ENCODE measurements around the gene ERGIC3.
"Not testable (repeated sequence)": the region's sequence is repeated elsewhere in the genome, so short reads cannot be mapped to it uniquely, and the experiment has no call there.

DNA sequence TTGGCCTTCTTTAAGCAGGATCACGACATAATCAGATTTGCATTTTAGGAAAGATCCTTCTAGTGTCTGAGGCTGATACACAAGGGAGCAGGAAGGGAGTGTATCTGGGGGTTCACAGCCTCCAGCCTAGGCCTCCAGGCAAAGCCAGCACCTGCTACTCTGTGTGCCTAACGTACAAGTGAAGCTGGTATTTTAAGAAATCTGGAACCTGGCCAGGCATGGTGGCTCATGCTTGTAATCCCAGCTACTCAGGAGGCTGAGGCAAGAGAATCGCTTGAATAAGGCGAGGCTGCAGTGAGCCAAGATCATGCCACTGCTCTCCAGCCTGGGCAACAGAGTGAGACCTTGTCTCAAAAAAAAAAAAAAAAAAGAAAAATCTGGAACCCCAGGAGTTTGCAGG is 13.6 kb downstream of the ERGIC3 start:
- TF ChIP-seq, protein P1, sequence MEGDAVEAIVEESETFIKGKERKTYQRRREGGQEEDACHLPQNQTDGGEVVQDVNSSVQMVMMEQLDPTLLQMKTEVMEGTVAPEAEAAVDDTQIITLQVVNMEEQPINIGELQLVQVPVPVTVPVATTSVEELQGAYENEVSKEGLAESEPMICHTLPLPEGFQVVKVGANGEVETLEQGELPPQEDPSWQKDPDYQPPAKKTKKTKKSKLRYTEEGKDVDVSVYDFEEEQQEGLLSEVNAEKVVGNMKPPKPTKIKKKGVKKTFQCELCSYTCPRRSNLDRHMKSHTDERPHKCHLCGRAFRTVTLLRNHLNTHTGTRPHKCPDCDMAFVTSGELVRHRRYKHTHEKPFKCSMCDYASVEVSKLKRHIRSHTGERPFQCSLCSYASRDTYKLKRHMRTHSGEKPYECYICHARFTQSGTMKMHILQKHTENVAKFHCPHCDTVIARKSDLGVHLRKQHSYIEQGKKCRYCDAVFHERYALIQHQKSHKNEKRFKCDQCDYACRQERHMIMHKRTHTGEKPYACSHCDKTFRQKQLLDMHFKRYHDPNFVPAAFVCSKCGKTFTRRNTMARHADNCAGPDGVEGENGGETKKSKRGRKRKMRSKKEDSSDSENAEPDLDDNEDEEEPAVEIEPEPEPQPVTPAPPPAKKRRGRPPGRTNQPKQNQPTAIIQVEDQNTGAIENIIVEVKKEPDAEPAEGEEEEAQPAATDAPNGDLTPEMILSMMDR (IDR thresholded peaks at IDR 0.05), result not testable (repeated sequence)
- not testable (repeated sequence) for TF ChIP-seq POLR2A (IDR thresholded peaks at IDR 0.05)
